HepG2 (cell line): Measurements from ENCODE around the gene GADD45A. TPM values are rescaled to one million over a fixed set of nuclear protein-coding genes. Genes with fewer than 3 reads are reported as not detected.
"Not testable (repeated sequence)": the region's sequence is repeated elsewhere in the genome, so short reads cannot be mapped to it uniquely, and the experiment has no call there.

ENCODE experiments used
- ATAC-seq: fragments of 200-7000 bp; cut with Tn5 transposase; 3 replicates; pipeline ENCODE4 v1.9.1; 2020; ENCODE audit warnings: mild to moderate bottlenecking, moderate library complexity
- BruUV-seq: library from RNA; stranded (reverse); fragments of 400-500 nt; replicated peaks from 2 replicates; lab custom pipeline; 2021; lab: Mats Ljungman, UMichigan
- CTCF ChIA-PET: fragments of 300-600 bp; formaldehyde crosslinking; extraction: SDS; loops from one replicate; lab custom pipeline; 2021; ENCODE audit warnings: low total read pairs, inconsistent platforms, low intra/inter-chr PET ratio; lab: Yijun Ruan, JAX
- POLR2A ChIA-PET: fragments of 350-600 bp; sonication (Branson Sonifier 250); formaldehyde crosslinking; loops from one replicate; lab custom pipeline; 2020; ENCODE audit warnings: antibody characterized with exemption, inconsistent platforms; lab: Yijun Ruan, JAX
- DNase-seq: peaks from one replicate; pipeline ENCODE4 v3.0.0-alpha.2; 2015; ENCODE audit warnings: low spot score
- FAIRE-seq: peaks from 3 replicates; lab custom pipeline; 2011; peaks lifted over from hg19 to GRCh38; lab: Jason Lieb, UNC
- H2AFZ ChIP-seq: one replicate; pipeline ENCODE4 v1.6.1; 2011; ENCODE audit warnings: low read length, inconsistent platforms
- H3K27ac ChIP-seq: fragments of 300-600 bp; 3 replicates; pipeline ENCODE4 v1.8.0; 2011; ENCODE audit warnings: mixed run types, mild to moderate bottlenecking, mixed read lengths, low read length, inconsistent platforms; ENCODE audit not compliant: insufficient read depth; ENCODE audit errors: extremely low read length
- H3K27me3 ChIP-seq, 2 experiments: fragments of 200-600 bp in 1 of 2; 2 replicates in 1 of 2; 3 replicates in 1 of 2; pipeline versions ENCODE4 v1.6.0 to v1.8.0; 2011; ENCODE audit warnings: low read length in 2 of 2, mild to moderate bottlenecking in 2 of 2, moderate library complexity in 2 of 2, inconsistent platforms in 1 of 2; ENCODE audit not compliant: insufficient read depth in 2 of 2, control insufficient read depth in 1 of 2
- H3K36me3 ChIP-seq, 2 experiments: fragments of 200-600 bp in 1 of 2; replicated peaks in 1 of 2; 2 replicates in 1 of 2; 3 replicates in 1 of 2; pipeline versions ENCODE4 v1.5.1 to v1.8.0; 2011; ENCODE audit warnings: low read length in 2 of 2, inconsistent platforms in 1 of 2; ENCODE audit not compliant: insufficient read depth in 2 of 2, control insufficient read depth in 1 of 2
- H3K4me1 ChIP-seq: 2 replicates; pipeline ENCODE4 v1.5.1; 2012; ENCODE audit warnings: low read length, inconsistent platforms; ENCODE audit not compliant: insufficient read depth
- H3K4me2 ChIP-seq: 2 replicates; pipeline ENCODE4 v1.6.0; 2011; ENCODE audit warnings: low read depth, low read length, inconsistent platforms
- H3K4me3 ChIP-seq, 3 experiments: fragments of 200-600 bp in 1 of 3; sonication (generic), shearing (Covaris generic) in 1 of 3; replicated peaks in 1 of 3; 2 replicates each; pipeline ENCODE4 v1.5.1; 2011 to 2016; ENCODE audit warnings: low read length in 3 of 3, inconsistent platforms in 2 of 3, low read depth in 2 of 3, mild to moderate bottlenecking in 2 of 3, control low read depth in 1 of 3, mixed read lengths in 1 of 3; ENCODE audit not compliant: insufficient read depth in 1 of 3
- H3K79me2 ChIP-seq: one replicate; pipeline ENCODE4 v1.6.1; 2011; ENCODE audit warnings: low read length, inconsistent platforms; ENCODE audit not compliant: insufficient read depth
- H3K9ac ChIP-seq: 2 replicates; pipeline ENCODE4 v1.6.0; 2011; ENCODE audit warnings: mild to moderate bottlenecking, low read depth, low read length, inconsistent platforms; ENCODE audit not compliant: insufficient read depth
- H3K9me3 ChIP-seq: 2 replicates; pipeline ENCODE4 v1.5.1; 2012; ENCODE audit warnings: mild to moderate bottlenecking, low read length
- H4K20me1 ChIP-seq: 2 replicates; pipeline ENCODE4 v1.6.0; 2011; ENCODE audit warnings: inconsistent platforms, mild to moderate bottlenecking, low read length, moderate library complexity; ENCODE audit not compliant: insufficient read depth
- ATM ChIP-seq: fragments of 450-650 bp; IDR thresholded peaks from 2 replicates; pipeline ENCODE4 v1.7.1; 2017; ENCODE audit warnings: mild to moderate bottlenecking, borderline replicate concordance
- IRF1 ChIP-seq: sonication (generic); formaldehyde crosslinking; IDR thresholded peaks from 2 replicates; pipeline ENCODE4 v1.4.0; 2020; ENCODE audit warnings: low read depth, mild to moderate bottlenecking, missing genetic modification reagents
- MED1 ChIP-seq: sonication (generic); formaldehyde crosslinking; IDR thresholded peaks from 2 replicates; pipeline ENCODE4 v1.4.0; 2020; ENCODE audit warnings: missing genetic modification reagents
- ZNF235 ChIP-seq: sonication (generic); formaldehyde crosslinking; IDR thresholded peaks from 2 replicates; pipeline ENCODE4 v1.8.1; 2023; ENCODE audit warnings: mild to moderate bottlenecking, missing genetic modification reagents, borderline replicate concordance
- ZNF546 ChIP-seq: sonication (generic); formaldehyde crosslinking; conservative IDR thresholded peaks from 2 replicates; pipeline ENCODE4 v1.8.1; 2023; ENCODE audit warnings: mild to moderate bottlenecking, missing genetic modification reagents
- WGBS: methylation state at CpG from one replicate; pipeline ENCODE4 v1.1.6; 2017; ENCODE audit warnings: low lambda C conversion rate; 5-methylcytosine and 5-hydroxymethylcytosine counted together
- in situ Hi-C: cut with HindIII; loops from 2 replicates; pipeline ENCODE4 v1.10.0; 2017; ENCODE audit warnings: low pct_unique_long_range_greater_than_20kb; ENCODE audit not compliant: extremely low pct_ligation_motif_present
- intact Hi-C: fragments of 100-400 bp; cut with micrococcal nuclease; formaldehyde crosslinking; loops from one replicate; pipeline ENCODE4 v1.10.0; 2022; ENCODE audit not compliant: unreplicated experiment
- polyA plus RNA-seq, 8 experiments: library from polyadenylated mRNA; depleted of rRNA in 3 of 8; stranded (reverse) in 7 of 8; unstranded in 1 of 8; fragments of >200 nt; fragmentation: Illumina TruSeq in 4 of 8; extraction: Trizol in 4 of 8; gene quantifications; 2 replicates each; pipeline versions ENCODE4 v1.2.1 to v1.2.3, GENCODE V29; 2011 to 2016; ENCODE audit warnings: low read depth in 4 of 8, missing spikeins in 1 of 8, mixed read lengths in 1 of 8; ENCODE audit not compliant: insufficient read depth in 1 of 8
- total RNA-seq, 5 experiments: library from RNA; depleted of rRNA; stranded (reverse); fragments of >200 nt; fragmentation: Illumina TruSeq; extraction: Trizol; gene quantifications; 2 replicates each; pipeline ENCODE4 v1.2.3, GENCODE V29; 2016; ENCODE audit warnings: low read depth in 1 of 5
- TF ChIP-seq, protein P1 (sequence below): sonication (generic); formaldehyde crosslinking; IDR thresholded peaks from 2 replicates; pipeline ENCODE4 v1.5.0; 2020; ENCODE audit warnings: mild to moderate bottlenecking, missing genetic modification reagents, borderline replicate concordance

Gene GADD45A
- total and polyA plus RNA-seq, 2 of the 13 experiments (the other 11 are each of a cell fraction or from before 2014, with no cell fraction given): 33.2 to 46.2 TPM

- H3K9me3 ChIP-seq, FAIRE-seq, H3K79me2 ChIP-seq, intact Hi-C loops, H3K27me3 ChIP-seq, H4K20me1 ChIP-seq, in situ Hi-C loops, ATAC-seq, H2AFZ ChIP-seq, H3K36me3 ChIP-seq, H3K9ac ChIP-seq, BruUV-seq, H3K4me2 ChIP-seq, CTCF ChIA-PET, H3K27ac ChIP-seq, H3K4me3 ChIP-seq, POLR2A ChIA-PET, DNase-seq: not testable (repeated sequence)
- H3K4me1 ChIP-seq: peaks cover 33% of the 10 kb centered on the region
Observed at GRCh38 chr1:67665307-67665706, 19.7 kb upstream of the GADD45A start.

DNA sequence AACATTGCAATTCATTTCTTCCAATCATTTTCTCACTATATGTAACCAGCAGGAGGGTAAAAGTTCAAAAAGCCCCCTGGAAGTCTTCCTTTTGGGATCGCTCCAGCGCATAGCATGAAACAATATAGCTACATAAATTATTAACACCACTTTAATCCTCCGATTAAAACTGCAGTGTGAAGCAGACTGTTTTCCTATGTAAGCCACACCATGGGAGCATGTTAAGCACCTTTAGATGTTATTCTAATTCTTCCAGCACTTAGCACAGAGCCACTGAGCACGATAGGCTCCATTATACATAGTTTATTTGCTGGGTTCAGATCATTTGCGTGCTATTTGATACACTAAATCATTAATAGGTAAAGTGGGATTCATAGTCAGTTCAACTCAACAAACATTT, 18.4 kb upstream of the GADD45A start:
- in situ Hi-C loops: no loop called here
- H3K4me3 ChIP-seq: no peak overlapping the region
- peaks cover 33% of the 10 kb centered on the region for H3K4me1 ChIP-seq
- no peaks in the 10 kb centered on the region for H3K9me3 ChIP-seq
- FAIRE-seq (no peak), ATAC-seq (no peak), DNase-seq (no peak)
- intact Hi-C loops: no loop called here
- H3K4me2 ChIP-seq: no peak overlapping the region
- H3K9ac ChIP-seq: no peak overlapping the region
- POLR2A ChIA-PET: no interaction called here
- no peaks in the 10 kb centered on the region; a peak in 1 of 5 replicates for H3K27me3 ChIP-seq
- H3K36me3 ChIP-seq: no peaks in the 10 kb centered on the region
- no peaks in the 10 kb centered on the region for H4K20me1 ChIP-seq
- H3K79me2 ChIP-seq: no peaks in the 10 kb centered on the region
- BruUV-seq: no TSS peak
- no peak overlapping the region for H3K27ac ChIP-seq
- TF ChIP-seq ZNF546 (CRISPR knock-in tag) (no peak), MED1 (CRISPR knock-in tag) (no peak)
- H2AFZ ChIP-seq: no peak overlapping the region
- WGBS: 86% methylated on average over 5 of the region's 5 CpGs
- CTCF ChIA-PET: no interaction called here

DNA sequence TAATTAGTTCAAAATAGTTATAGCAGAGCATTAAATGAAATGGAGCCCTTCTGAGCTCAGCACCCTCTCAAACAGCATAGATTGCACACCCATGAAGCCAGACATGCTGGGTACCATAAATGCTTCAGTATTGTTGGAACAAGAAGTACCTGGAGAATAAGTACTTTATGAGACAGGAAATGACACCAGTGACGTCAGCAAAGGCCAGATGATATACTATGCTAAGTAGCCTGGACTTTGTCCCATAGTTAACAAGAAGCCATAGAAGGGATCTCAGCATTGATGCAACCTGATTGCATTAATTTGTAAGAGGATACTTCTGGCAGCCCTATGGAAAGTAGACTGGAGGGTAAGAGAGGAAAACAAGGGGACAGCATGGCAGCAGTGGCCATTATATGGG, 16.3 kb upstream of the GADD45A start:
- DNase-seq (no peak), ATAC-seq (no peak), FAIRE-seq (no peak)
- no TSS peak for BruUV-seq
- Histone ChIP-seq H4K20me1 (no peaks in the 10 kb centered on the region), H3K9ac (no peak overlapping the region), H3K27ac (no peak overlapping the region), H3K4me1 (peaks cover 22% of the 10 kb centered on the region), H3K4me3 (no peak overlapping the region), H3K36me3 (no peaks in the 10 kb centered on the region), H3K27me3 (no peaks in the 10 kb centered on the region; a peak in 1 of 5 replicates), H3K4me2 (no peak overlapping the region), H3K9me3 (no peaks in the 10 kb centered on the region), H3K79me2 (no peaks in the 10 kb centered on the region), H2AFZ (no peak overlapping the region)
- intact Hi-C loops: no loop called here
- WGBS: 6% methylated on average over 1 of the region's 1 CpG
- POLR2A ChIA-PET: no interaction called here
- CTCF ChIA-PET: no interaction called here
- in situ Hi-C loops: no loop called here
- TF ChIP-seq IRF1: no peak
- TF ChIP-seq, protein P1, sequence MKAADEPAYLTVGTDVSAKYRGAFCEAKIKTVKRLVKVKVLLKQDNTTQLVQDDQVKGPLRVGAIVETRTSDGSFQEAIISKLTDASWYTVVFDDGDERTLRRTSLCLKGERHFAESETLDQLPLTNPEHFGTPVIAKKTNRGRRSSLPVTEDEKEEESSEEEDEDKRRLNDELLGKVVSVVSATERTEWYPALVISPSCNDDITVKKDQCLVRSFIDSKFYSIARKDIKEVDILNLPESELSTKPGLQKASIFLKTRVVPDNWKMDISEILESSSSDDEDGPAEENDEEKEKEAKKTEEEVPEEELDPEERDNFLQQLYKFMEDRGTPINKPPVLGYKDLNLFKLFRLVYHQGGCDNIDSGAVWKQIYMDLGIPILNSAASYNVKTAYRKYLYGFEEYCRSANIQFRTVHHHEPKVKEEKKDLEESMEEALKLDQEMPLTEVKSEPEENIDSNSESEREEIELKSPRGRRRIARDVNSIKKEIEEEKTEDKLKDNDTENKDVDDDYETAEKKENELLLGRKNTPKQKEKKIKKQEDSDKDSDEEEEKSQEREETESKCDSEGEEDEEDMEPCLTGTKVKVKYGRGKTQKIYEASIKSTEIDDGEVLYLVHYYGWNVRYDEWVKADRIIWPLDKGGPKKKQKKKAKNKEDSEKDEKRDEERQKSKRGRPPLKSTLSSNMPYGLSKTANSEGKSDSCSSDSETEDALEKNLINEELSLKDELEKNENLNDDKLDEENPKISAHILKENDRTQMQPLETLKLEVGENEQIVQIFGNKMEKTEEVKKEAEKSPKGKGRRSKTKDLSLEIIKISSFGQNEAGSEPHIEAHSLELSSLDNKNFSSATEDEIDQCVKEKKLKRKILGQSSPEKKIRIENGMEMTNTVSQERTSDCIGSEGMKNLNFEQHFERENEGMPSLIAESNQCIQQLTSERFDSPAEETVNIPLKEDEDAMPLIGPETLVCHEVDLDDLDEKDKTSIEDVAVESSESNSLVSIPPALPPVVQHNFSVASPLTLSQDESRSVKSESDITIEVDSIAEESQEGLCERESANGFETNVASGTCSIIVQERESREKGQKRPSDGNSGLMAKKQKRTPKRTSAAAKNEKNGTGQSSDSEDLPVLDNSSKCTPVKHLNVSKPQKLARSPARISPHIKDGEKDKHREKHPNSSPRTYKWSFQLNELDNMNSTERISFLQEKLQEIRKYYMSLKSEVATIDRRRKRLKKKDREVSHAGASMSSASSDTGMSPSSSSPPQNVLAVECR (CRISPR knock-in tag): no peak
- TF ChIP-seq ZNF235 (CRISPR knock-in tag): no peak
- TF ChIP-seq ATM: no peak
